AG10803 (cell line): ENCODE results near the gene STARD7.

Source experiments
- DNase-seq: peaks from one replicate; pipeline ENCODE4 v3.0.0; 2010; ENCODE audit warnings: low read depth
- H3K4me3 ChIP-seq: 2 replicates; pipeline ENCODE4 v1.5.1; 2011; ENCODE audit warnings: mild to moderate bottlenecking, low read length, control low read depth
- CTCF ChIP-seq: conservative IDR thresholded peaks from 2 replicates; pipeline ENCODE4 v1.5.1; 2011; ENCODE audit warnings: mild to moderate bottlenecking, low read length, control low read depth, inconsistent platforms

STARD7 gene

GRCh38 chr2:96171831-96172230 lies 36.8 kb downstream of the STARD7 start:
- no peak overlapping the region for H3K4me3 ChIP-seq
- TF ChIP-seq CTCF, result no peak
- no peak for DNase-seq

GRCh38 chr2:96170626-96171025 lies 38.0 kb downstream of the STARD7 start:
- DNase-seq, result no peak
- TF ChIP-seq CTCF, result no peak
- no peak overlapping the region for H3K4me3 ChIP-seq

GRCh38 chr2:96169868-96170507 lies 38.6 kb downstream of the STARD7 start:
- TF ChIP-seq CTCF, result no peak
- no peak for DNase-seq
- H3K4me3 ChIP-seq, result no peak overlapping the region

- no peak for DNase-seq
- H3K4me3 ChIP-seq, result no peak overlapping the region
- no peak for TF ChIP-seq CTCF
Measured at GRCh38 chr2:96167407-96168013, 41.1 kb downstream of the STARD7 start.

GRCh38 chr2:96164459-96165184 lies 44.0 kb downstream of the STARD7 start:
- no peak for TF ChIP-seq CTCF

GRCh38 chr2:96163768-96164429 lies 44.7 kb downstream of the STARD7 start:
- no peak overlapping the region for H3K4me3 ChIP-seq
- TF ChIP-seq CTCF, result no peak
- no peak for DNase-seq

More at GRCh38 chr2:96164459-96165184, 44.0 kb downstream of the STARD7 start:
- DNase-seq, result no peak
- H3K4me3 ChIP-seq, result no peak overlapping the region
